Neuronal stem cell (in vitro differentiated cells): Measurements from ENCODE around the gene OR2D2.
A peak's percentile ranks its signal among the peaks of the same experiment; 100 is the strongest.

Experiments
- DNase-seq: peaks from one replicate; pipeline ENCODE4 v3.0.0-alpha.2; 2013; ENCODE audit warnings: low spot score
- H2AFZ ChIP-seq: one replicate; pipeline ENCODE4 v1.6.1; 2013; ENCODE audit warnings: mild to moderate bottlenecking, low read length, inconsistent platforms
- H2AK5ac ChIP-seq: 2 replicates; pipeline ENCODE4 v1.6.1; 2013; ENCODE audit warnings: low read depth, mild to moderate bottlenecking, inconsistent platforms, low read length, moderate library complexity, mixed read lengths
- H2BK120ac ChIP-seq: 2 replicates; pipeline ENCODE4 v1.6.1; 2013; ENCODE audit warnings: low read depth, mild to moderate bottlenecking, inconsistent platforms, low read length, moderate library complexity, mixed read lengths
- H2BK12ac ChIP-seq: one replicate; pipeline ENCODE4 v1.6.1; 2013; ENCODE audit warnings: low read length, inconsistent platforms
- H2BK15ac ChIP-seq: 2 replicates; pipeline ENCODE4 v1.6.1; 2013; ENCODE audit warnings: mild to moderate bottlenecking, low read length, inconsistent platforms, mixed read lengths
- H2BK5ac ChIP-seq: one replicate; pipeline ENCODE4 v1.6.1; 2013; ENCODE audit warnings: inconsistent platforms, mild to moderate bottlenecking, low read length, moderate library complexity
- H3K14ac ChIP-seq: one replicate; pipeline ENCODE4 v1.6.1; 2013; ENCODE audit warnings: low read length, inconsistent platforms
- H3K18ac ChIP-seq: 2 replicates; pipeline ENCODE4 v1.6.1; 2013; ENCODE audit warnings: low read length, inconsistent platforms
- H3K23ac ChIP-seq: 2 replicates; pipeline ENCODE4 v1.6.1; 2013; ENCODE audit warnings: low read depth, mild to moderate bottlenecking, mixed read lengths, low read length, inconsistent platforms; ENCODE audit not compliant: poor library complexity
- H3K27ac ChIP-seq: replicated peaks from 3 replicates; pipeline ENCODE4 v1.5.1; 2013; ENCODE audit warnings: low read length, inconsistent platforms
- H3K27me3 ChIP-seq, 3 experiments: 2 replicates each; pipeline ENCODE4 v1.6.1; 2013; ENCODE audit warnings: low read length in 3 of 3, mild to moderate bottlenecking in 2 of 3, inconsistent platforms in 1 of 3, low read depth in 1 of 3, mixed read lengths in 1 of 3, moderate library complexity in 1 of 3; ENCODE audit not compliant: control insufficient read depth in 3 of 3, insufficient read depth in 3 of 3
- H3K36me3 ChIP-seq, 2 donors: replicated peaks in 1 of 2; 2 replicates each; pipeline ENCODE4 v1.6.1; 2013; ENCODE audit warnings: low read length in 2 of 2; ENCODE audit not compliant: control insufficient read depth in 2 of 2, insufficient read depth in 2 of 2
- H3K4ac ChIP-seq: 2 replicates; pipeline ENCODE4 v1.6.1; 2013; ENCODE audit warnings: inconsistent platforms, mild to moderate bottlenecking, low read length, moderate library complexity
- H3K4me1 ChIP-seq, 2 donors: 1 replicate in 1 of 2; 2 replicates in 1 of 2; pipeline ENCODE4 v1.6.1; 2013; ENCODE audit warnings: low read length in 2 of 2, low read depth in 1 of 2; ENCODE audit not compliant: control insufficient read depth in 2 of 2, insufficient read depth in 1 of 2
- H3K4me2 ChIP-seq: one replicate; pipeline ENCODE4 v1.6.1; 2013; ENCODE audit warnings: mild to moderate bottlenecking, low read length, inconsistent platforms; ENCODE audit not compliant: insufficient read depth, poor library complexity, severe bottlenecking
- H3K4me3 ChIP-seq, 2 donors: 2 replicates each; pipeline ENCODE4 v1.5.1; 2013; ENCODE audit warnings: low read length in 2 of 2, mild to moderate bottlenecking in 2 of 2, inconsistent platforms in 1 of 2, moderate library complexity in 1 of 2
- H3K79me1 ChIP-seq: one replicate; pipeline ENCODE4 v1.6.1; 2013; ENCODE audit warnings: low read depth, mild to moderate bottlenecking, inconsistent platforms, low read length, moderate library complexity
- H3K9ac ChIP-seq: one replicate; pipeline ENCODE4 v1.6.1; 2013; ENCODE audit warnings: mild to moderate bottlenecking, low read depth, low read length, inconsistent platforms; ENCODE audit not compliant: poor library complexity
- H3K9me3 ChIP-seq, 2 donors: replicated peaks in 1 of 2; 2 replicates each; pipeline versions ENCODE3 to v1.6.1; 2013; ENCODE audit warnings: low read length in 2 of 2, mild to moderate bottlenecking in 2 of 2, inconsistent platforms in 1 of 2, low read depth in 1 of 2, mixed read lengths in 1 of 2, moderate library complexity in 1 of 2; ENCODE audit not compliant: control insufficient read depth in 2 of 2, insufficient read depth in 1 of 2
- H4K8ac ChIP-seq: one replicate; pipeline ENCODE4 v1.6.1; 2013; ENCODE audit warnings: low read depth, mild to moderate bottlenecking, inconsistent platforms, low read length, moderate library complexity
- H4K91ac ChIP-seq: one replicate; pipeline ENCODE4 v1.6.1; 2013; ENCODE audit warnings: low read length, low read depth, mild to moderate bottlenecking, inconsistent platforms; ENCODE audit not compliant: poor library complexity
- WGBS, 2 donors: extraction: QIAGEN DNeasy Blood & Tissue Kit; methylation state at CpG; one replicate each; pipeline ENCODE4 v1.1.7; 2013; ENCODE audit warnings: missing lambda C conversion rate in 2 of 2, mixed read lengths in 1 of 2; ENCODE audit not compliant: insufficient read length in 2 of 2, insufficient replicate concordance in 1 of 2; ENCODE audit errors: extremely low coverage in 2 of 2; 5-methylcytosine and 5-hydroxymethylcytosine counted together

OR2D2 gene

GRCh38 chr11:6850526-6850925 is 41.8 kb downstream of the OR2D2 start:
- Histone ChIP-seq H3K14ac (no peak overlapping the region), H3K23ac (no peak overlapping the region), H3K36me3 (no peaks in the 10 kb centered on the region), H3K4me2 (no peak overlapping the region), H2AFZ (no peak overlapping the region), H3K27ac (no peak overlapping the region), H3K18ac (no peak overlapping the region), H2BK5ac (no peak overlapping the region), H4K8ac (no peak overlapping the region), H3K9ac (no peak overlapping the region), H3K79me1 (no peaks in the 10 kb centered on the region), H2BK120ac (no peak overlapping the region), H3K4ac (no peak overlapping the region), H2AK5ac (no peak overlapping the region), H4K91ac (no peak overlapping the region), H2BK12ac (no peak overlapping the region), H3K4me1 (no peaks in the 10 kb centered on the region), H3K9me3 (no peaks in the 10 kb centered on the region), H3K4me3 (no peak overlapping the region), H2BK15ac (no peak overlapping the region), H3K27me3 (no peaks in the 10 kb centered on the region)
- DNase-seq = no peak
- WGBS, 2 donors = no CpG with 5 or more reads among the region's 2 CpGs

GRCh38 chr11:6845383-6845782 is 46.9 kb downstream of the OR2D2 start, which contains the start of gene OR10A5:
Gene OR10A5, plus strand, starts transcription at chr11:6845683. Its CDS starts 0 bp downstream, at chr11:6845683.
- 100% methylated on average over 1 of the region's 3 CpGs; no CpG with 5 or more reads in 1 of the 2 donors for WGBS, 2 donors
- H3K27me3 ChIP-seq = no peaks in the 10 kb centered on the region
- H3K4me1 ChIP-seq = no peaks in the 10 kb centered on the region
- no peak within 1 kb of the TSS for H2BK5ac ChIP-seq
- H2BK120ac ChIP-seq = no peak within 1 kb of the TSS
- H4K8ac ChIP-seq = no peak within 1 kb of the TSS
- no peak within 1 kb of the TSS for H2AK5ac ChIP-seq
- no peak within 1 kb of the TSS for H3K14ac ChIP-seq
- no peak within 1 kb of the TSS for H3K27ac ChIP-seq
- no peak within 1 kb of the TSS for H2AFZ ChIP-seq
- no peaks in the 10 kb centered on the region for H3K79me1 ChIP-seq
- no peak within 1 kb of the TSS for H4K91ac ChIP-seq
- no peak within 1 kb of the TSS for H3K9ac ChIP-seq
- H3K4ac ChIP-seq = no peak within 1 kb of the TSS
- no peak for DNase-seq
- no peak within 1 kb of the TSS for H2BK12ac ChIP-seq
- no peak within 1 kb of the TSS for H3K4me2 ChIP-seq
- H3K9me3 ChIP-seq = peaks cover 2 to 3% of the 10 kb centered on the region in 2 donors
- H3K36me3 ChIP-seq = no peaks in the 10 kb centered on the region
- H3K4me3 ChIP-seq = no peak within 1 kb of the TSS
- H3K18ac ChIP-seq = no peak within 1 kb of the TSS
- no peak within 1 kb of the TSS for H2BK15ac ChIP-seq
- no peak within 1 kb of the TSS for H3K23ac ChIP-seq

GRCh38 chr11:6844356-6844755 is 47.9 kb downstream of the OR2D2 start:
- DNase-seq = no peak

GRCh38 chr11:6843670-6844069 is 48.6 kb downstream of the OR2D2 start:
- no peak overlapping the region for H3K14ac ChIP-seq
- H3K27me3 ChIP-seq = no peaks in the 10 kb centered on the region
- peaks cover 2 to 3% of the 10 kb centered on the region in 2 donors for H3K9me3 ChIP-seq
- no peak overlapping the region for H2AK5ac ChIP-seq
- no peak overlapping the region for H3K4me3 ChIP-seq
- H2AFZ ChIP-seq = peak overlapping the region; percentile 57
- H3K79me1 ChIP-seq = no peaks in the 10 kb centered on the region
- H2BK5ac ChIP-seq = no peak overlapping the region
- no peak overlapping the region for H4K8ac ChIP-seq
- H3K27ac ChIP-seq = peak overlapping the region; percentile 21
- H2BK12ac ChIP-seq = no peak overlapping the region
- no peaks in the 10 kb centered on the region for H3K4me1 ChIP-seq
- no peak overlapping the region for H3K9ac ChIP-seq
- no peak overlapping the region for H4K91ac ChIP-seq
- H3K4ac ChIP-seq = no peak overlapping the region
- H3K36me3 ChIP-seq = no peaks in the 10 kb centered on the region
- no peak overlapping the region for H3K23ac ChIP-seq
- no peak overlapping the region for H3K18ac ChIP-seq
- no peak for DNase-seq
- H3K4me2 ChIP-seq = no peak overlapping the region
- WGBS, 2 donors = no CpG with 5 or more reads among the region's 2 CpGs
- H2BK120ac ChIP-seq = no peak overlapping the region
- no peak overlapping the region for H2BK15ac ChIP-seq

More at GRCh38 chr11:6844356-6844755, 47.9 kb downstream of the OR2D2 start:
- H3K27ac ChIP-seq = no peak overlapping the region
- H3K9me3 ChIP-seq = peaks cover 2 to 3% of the 10 kb centered on the region in 2 donors
- H3K9ac ChIP-seq = no peak overlapping the region
- no peak overlapping the region for H2BK120ac ChIP-seq
- H4K8ac ChIP-seq = no peak overlapping the region
- H2AFZ ChIP-seq = peak overlapping the region; percentile 57
- H3K18ac ChIP-seq = peak overlapping the region; percentile 82
- H3K79me1 ChIP-seq = no peaks in the 10 kb centered on the region
- no peak overlapping the region for H3K4me2 ChIP-seq
- no peaks in the 10 kb centered on the region for H3K36me3 ChIP-seq
- H2BK5ac ChIP-seq = no peak overlapping the region
- peak overlapping the region; percentile 89 for H2BK12ac ChIP-seq
- H2AK5ac ChIP-seq = no peak overlapping the region
- WGBS, 2 donors = no CpG with 5 or more reads among the region's 5 CpGs
- no peak overlapping the region for H3K14ac ChIP-seq
- H2BK15ac ChIP-seq = no peak overlapping the region
- no peak overlapping the region for H3K23ac ChIP-seq
- no peaks in the 10 kb centered on the region for H3K4me1 ChIP-seq
- H3K4ac ChIP-seq = no peak overlapping the region
- no peak overlapping the region for H4K91ac ChIP-seq
- H3K27me3 ChIP-seq = no peaks in the 10 kb centered on the region
- H3K4me3 ChIP-seq = no peak overlapping the region
